ENCODE results near the gene TRAF2. TPM values are rescaled to one million over a fixed set of nuclear protein-coding genes. Genes with fewer than 3 reads are reported as not detected.
A peak's percentile ranks its signal among the peaks of the same experiment; 100 is the strongest.

TRAF2 gene
- total RNA-seq, 2 experiments from 2014 or later: 40.0 to 41.4 TPM

DNA sequence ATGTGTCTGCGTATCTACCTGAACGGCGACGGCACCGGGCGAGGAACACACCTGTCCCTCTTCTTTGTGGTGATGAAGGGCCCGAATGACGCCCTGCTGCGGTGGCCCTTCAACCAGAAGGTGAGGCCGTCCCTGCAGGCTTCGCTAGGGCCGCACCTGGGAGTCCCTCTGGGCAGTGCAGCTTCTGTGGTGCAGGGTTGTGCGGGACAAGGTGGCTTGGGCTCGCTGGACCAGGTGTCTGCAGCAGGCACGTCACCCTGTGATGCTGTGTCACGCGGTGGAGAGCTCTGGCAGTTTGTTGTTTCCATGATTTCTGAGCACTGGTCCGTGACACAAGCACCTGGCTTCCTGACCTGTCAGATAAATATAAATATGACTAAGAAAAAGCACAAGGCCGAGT is 37.6 kb downstream of the TRAF2 start:
- DNase-seq: no peak
- Mint-ChIP-seq H3K4me1 (ENCODE audit: low read depth) (peaks cover 5% of the 10 kb centered on the region), H3K36me3 (peaks cover 29% of the 10 kb centered on the region), H3K27ac (no peak overlapping the region), H3K4me3 (no peak overlapping the region), H3K27me3 (no peaks in the 10 kb centered on the region), H3K9me3 (no peaks in the 10 kb centered on the region)
- CTCF ChIA-PET: interaction anchor here (1.5 kb wide), 1 partner anchor 82 kb away, joined by 5 read pairs; the partner anchor contains the start of gene AJM1
- intact Hi-C loops (cut with micrococcal nuclease): no loop called here
- POLR2A ChIA-PET: no interaction called here

DNA sequence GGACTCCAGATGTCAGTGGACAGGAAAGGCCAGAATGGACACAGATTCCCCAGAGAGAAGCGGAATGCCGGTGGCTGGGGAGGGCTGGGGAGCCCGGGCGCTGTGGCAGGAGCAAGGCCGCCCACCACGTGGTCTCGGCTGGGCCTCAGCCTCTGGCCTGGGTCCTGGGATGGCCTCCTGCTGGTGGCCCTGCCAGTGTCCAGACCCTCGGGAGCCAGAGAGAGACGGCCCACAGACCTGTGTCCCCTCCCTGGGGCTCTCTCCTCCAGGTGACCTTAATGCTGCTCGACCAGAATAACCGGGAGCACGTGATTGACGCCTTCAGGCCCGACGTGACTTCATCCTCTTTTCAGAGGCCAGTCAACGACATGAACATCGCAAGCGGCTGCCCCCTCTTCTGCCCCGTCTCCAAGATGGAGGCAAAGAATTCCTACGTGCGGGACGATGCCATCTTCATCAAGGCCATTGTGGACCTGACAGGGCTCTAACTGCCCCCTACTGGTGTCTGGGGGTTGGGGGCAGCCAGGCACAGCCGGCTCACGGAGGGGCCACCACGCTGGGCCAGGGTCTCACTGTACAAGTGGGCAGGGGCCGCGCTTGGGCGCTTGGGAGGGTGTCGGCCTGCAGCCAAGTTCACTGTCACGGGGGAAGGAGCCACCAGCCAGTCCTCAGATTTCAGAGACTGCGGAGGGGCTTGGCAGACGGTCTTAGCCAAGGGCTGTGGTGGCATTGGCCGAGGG is 39.3 kb downstream of the TRAF2 start:
- no peaks in the 10 kb centered on the region for H3K9me3 Mint-ChIP-seq
- ChIA-PET POLR2A (no interaction called here), CTCF (interaction anchor here (1.0 to 1.5 kb wide), 3 partner anchors 83 to 103 kb away, joined by 3 to 5 read pairs (median 4); partner anchors contain the start of gene AJM1)
- H3K27ac Mint-ChIP-seq: no peak overlapping the region
- H3K27me3 Mint-ChIP-seq: no peaks in the 10 kb centered on the region
- intact Hi-C loops (cut with micrococcal nuclease): no loop called here
- peaks cover 24% of the 10 kb centered on the region for H3K36me3 Mint-ChIP-seq
- H3K4me1 Mint-ChIP-seq (ENCODE audit: low read depth): peaks cover 7% of the 10 kb centered on the region
- no peak for DNase-seq
- H3K4me3 Mint-ChIP-seq: no peak overlapping the region

DNA sequence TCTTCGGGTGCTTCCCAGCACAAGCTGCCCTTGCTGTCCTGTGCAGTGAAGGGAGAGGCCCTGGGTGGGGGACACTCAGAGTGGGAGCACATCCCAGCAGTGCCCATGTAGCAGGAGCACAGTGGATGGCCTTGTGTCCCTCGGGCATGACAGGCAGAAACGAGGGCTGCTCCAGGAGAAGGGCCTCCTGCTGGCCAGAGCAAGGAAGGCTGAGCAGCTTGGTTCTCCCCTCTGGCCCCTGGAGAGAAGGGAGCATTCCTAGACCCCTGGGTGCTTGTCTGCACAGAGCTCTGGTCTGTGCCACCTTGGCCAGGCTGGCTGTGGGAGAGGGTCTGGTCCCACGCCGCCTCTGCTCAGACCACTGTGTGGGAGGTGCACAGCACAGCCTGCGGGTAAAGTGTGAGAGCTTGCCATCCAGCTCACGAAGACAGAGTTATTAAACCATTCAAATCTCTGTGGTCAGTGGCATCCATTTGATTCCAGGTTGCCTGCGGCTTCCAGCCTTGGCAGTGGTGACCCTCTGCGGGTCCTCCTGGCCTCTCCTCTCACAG is 39.9 kb downstream of the TRAF2 start:
- Mint-ChIP-seq H3K36me3 (peaks cover 22% of the 10 kb centered on the region), H3K27ac (no peak overlapping the region), H3K27me3 (no peaks in the 10 kb centered on the region), H3K4me3 (no peak overlapping the region), H3K4me1 (ENCODE audit: low read depth) (peaks cover 8% of the 10 kb centered on the region), H3K9me3 (no peaks in the 10 kb centered on the region)
- ChIA-PET POLR2A (no interaction called here), CTCF (interaction anchor here (1.0 to 1.3 kb wide), 2 partner anchors 84 to 103 kb away, joined by 3 to 4 read pairs; partner anchors contain the start of gene AJM1)
- intact Hi-C loops (cut with micrococcal nuclease): no loop called here
- no peak for DNase-seq

DNA sequence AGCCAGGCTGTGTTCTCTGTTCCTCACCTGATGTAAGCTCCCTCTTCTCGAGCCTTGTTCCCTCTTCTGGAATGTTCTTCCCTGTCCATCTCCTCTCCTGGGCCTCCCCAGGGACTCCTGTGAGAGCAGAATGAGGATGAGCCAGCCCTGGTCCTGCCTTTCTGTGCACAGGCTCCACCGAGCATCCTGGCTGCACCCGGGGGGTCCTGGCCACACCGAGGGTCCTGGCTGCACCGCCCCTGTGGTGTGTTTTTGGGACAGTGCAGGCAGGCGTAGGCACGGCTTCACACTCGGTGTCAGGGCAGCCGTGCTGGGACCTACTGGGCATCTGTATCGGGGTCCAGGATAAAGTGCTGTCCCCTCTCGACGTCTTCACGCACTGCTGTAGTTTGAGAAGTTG is 40.4 kb downstream of the TRAF2 start:
- DNase-seq: no peak
- POLR2A ChIA-PET: interaction anchor here (0.6 kb wide), 1 partner anchor 465 kb away, joined by 3 read pairs; no protein-coding TSS in a partner anchor
- Mint-ChIP-seq H3K4me3 (no peak overlapping the region), H3K27me3 (no peaks in the 10 kb centered on the region), H3K27ac (no peak overlapping the region), H3K36me3 (peaks cover 23% of the 10 kb centered on the region), H3K4me1 (ENCODE audit: low read depth) (peaks cover 12% of the 10 kb centered on the region), H3K9me3 (no peaks in the 10 kb centered on the region)
- CTCF ChIA-PET: interaction anchor here (1.0 to 1.3 kb wide), 2 partner anchors 84 to 102 kb away, joined by 3 to 4 read pairs; partner anchors contain the start of gene AJM1
- intact Hi-C loops (cut with micrococcal nuclease): no loop called here

DNA sequence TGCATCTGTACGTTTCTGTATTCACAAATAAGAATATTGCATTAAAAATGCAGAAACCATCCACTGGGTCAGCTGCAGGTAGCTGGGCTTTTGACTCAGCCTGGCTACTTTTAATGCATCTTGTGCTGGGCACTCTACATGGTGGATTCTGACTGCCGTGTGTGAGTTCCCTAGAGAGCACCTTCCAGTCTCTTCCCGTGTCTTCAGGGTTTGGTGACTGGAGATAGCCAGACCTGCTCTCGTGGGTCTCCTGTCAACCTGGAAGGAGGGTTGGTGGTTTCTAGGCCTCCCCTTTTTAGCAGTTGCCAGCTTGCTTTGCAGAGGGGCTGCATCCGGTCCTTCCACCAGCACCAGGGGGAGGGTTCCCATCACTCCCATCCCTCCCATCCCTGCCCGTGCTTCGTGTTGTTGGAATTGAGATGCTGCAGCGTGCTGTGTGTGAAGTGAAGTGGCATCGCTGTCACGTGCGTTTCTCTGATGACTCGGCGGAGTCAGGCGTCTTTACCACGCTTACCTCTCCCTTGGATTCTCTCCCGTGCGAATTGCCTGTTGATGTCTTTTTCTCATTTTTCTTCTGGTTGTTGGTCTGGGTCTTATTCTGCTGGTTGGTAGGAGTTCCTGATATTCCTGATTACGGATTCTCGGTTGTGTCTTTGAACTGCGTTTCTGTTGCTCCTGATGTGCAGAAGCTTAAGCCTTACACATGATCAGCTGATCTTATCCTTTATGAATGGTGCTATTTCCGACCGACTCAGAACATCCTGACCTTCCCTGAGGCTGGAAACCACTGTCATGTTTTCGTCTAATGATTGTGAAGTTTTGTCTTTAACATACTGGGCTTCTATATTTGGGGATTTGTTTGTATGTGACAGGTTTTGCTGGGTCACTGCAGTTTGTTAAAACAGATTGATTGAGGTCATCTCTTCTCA is 41.3 kb downstream of the TRAF2 start:
- peaks cover 20% of the 10 kb centered on the region for H3K4me1 Mint-ChIP-seq (ENCODE audit: low read depth)
- POLR2A ChIA-PET: interaction anchor here (0.6 kb wide), 1 partner anchor 466 kb away, joined by 3 read pairs; no protein-coding TSS in a partner anchor
- H3K4me3 Mint-ChIP-seq: no peak overlapping the region
- peaks cover 18% of the 10 kb centered on the region for H3K36me3 Mint-ChIP-seq
- no peaks in the 10 kb centered on the region for H3K27me3 Mint-ChIP-seq
- DNase-seq: no peak
- intact Hi-C loops (cut with micrococcal nuclease): no loop called here
- peak overlapping the region; percentile 55 for H3K27ac Mint-ChIP-seq
- CTCF ChIA-PET: no interaction called here
- no peaks in the 10 kb centered on the region for H3K9me3 Mint-ChIP-seq

DNA sequence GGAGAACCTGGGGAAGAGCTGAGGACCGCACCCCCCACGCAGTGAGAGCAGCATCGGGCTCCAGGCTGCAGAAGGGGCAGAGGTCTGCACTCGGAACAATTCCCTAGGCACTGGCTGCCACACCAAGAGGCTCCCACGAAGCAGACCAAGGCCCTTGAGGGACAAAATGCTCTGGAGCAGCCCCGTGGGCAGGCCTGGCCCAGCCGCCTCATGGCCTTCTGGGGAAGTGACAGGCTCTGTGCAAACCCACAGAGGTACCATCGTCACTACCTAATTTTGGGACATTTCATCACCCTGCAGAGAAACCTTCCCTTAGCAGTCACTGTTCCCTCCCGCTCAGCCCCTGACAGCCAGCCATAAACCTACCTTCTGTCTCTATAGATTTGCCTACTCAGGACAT is 42.3 kb downstream of the TRAF2 start:
- ChIA-PET CTCF (no interaction called here), POLR2A (no interaction called here)
- no peak for DNase-seq
- no peak overlapping the region for H3K4me3 Mint-ChIP-seq
- peaks cover 27% of the 10 kb centered on the region for H3K4me1 Mint-ChIP-seq (ENCODE audit: low read depth)
- intact Hi-C loops (cut with micrococcal nuclease): no loop called here
- H3K27me3 Mint-ChIP-seq: no peaks in the 10 kb centered on the region
- peaks cover 19% of the 10 kb centered on the region for H3K36me3 Mint-ChIP-seq
- no peak overlapping the region for H3K27ac Mint-ChIP-seq
- H3K9me3 Mint-ChIP-seq: no peaks in the 10 kb centered on the region

DNA sequence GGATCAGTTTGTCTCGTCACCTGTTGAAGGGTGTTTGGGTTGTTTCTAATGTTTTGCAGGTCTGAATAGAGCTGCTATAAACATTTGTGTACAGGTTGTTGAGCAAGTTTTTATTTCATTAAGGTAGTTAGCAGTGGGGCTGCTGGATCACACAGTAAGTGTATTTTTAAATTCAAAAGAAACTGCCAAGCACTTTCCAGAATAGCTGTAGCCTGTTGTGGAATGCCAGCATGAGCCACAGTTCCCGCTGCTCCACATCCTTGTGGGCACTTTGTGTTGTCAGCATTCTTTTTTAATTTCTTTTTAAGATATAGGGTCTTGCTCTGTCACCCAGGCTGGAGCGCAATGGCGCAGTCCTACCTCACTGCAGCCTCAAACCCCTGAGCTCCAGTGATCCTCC is 43.7 kb downstream of the TRAF2 start:
- H3K27me3 Mint-ChIP-seq: no peaks in the 10 kb centered on the region
- intact Hi-C loops (cut with micrococcal nuclease): no loop called here
- POLR2A ChIA-PET: interaction anchor here (0.8 kb wide), 1 partner anchor 14 kb away, joined by 3 read pairs; no protein-coding TSS in a partner anchor
- H3K9me3 Mint-ChIP-seq: no peaks in the 10 kb centered on the region
- peak overlapping the region; percentile 51 for H3K27ac Mint-ChIP-seq
- CTCF ChIA-PET: interaction anchor here (0.6 to 0.7 kb wide), 3 partner anchors 82 to 902 kb away, joined by 3 to 4 read pairs (median 3); no protein-coding TSS in a partner anchor
- peaks cover 27% of the 10 kb centered on the region for H3K4me1 Mint-ChIP-seq (ENCODE audit: low read depth)
- DNase-seq: no peak
- no peak overlapping the region for H3K4me3 Mint-ChIP-seq
- H3K36me3 Mint-ChIP-seq: peaks cover 19% of the 10 kb centered on the region

DNA sequence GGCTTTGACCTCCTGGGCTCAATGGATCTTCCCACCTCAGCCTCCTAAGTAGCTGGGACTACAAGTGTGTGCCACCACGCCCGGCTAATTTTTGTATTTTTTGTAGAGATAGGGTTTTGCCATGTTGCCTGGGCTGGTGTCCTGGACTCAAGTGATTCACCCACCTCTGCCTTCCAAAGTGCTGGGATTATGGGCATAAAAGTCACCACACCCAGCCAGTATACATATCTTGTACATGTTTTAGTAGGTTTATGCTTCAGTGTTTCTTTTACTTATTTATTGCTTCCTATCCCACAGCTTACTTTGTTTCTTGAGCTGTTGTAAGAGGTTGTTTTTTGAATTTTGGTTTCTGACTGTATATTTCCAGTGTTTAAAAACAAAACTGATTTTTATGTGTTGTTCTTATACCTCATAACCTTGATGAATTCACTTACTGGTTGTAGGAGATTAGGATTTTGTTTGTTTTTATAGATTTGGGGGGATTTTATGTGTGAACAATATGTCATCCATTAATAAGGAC is 45.4 kb downstream of the TRAF2 start:
- ChIA-PET POLR2A (interaction anchor here (0.9 kb wide), 1 partner anchor 29 kb away, joined by 3 read pairs; no protein-coding TSS in a partner anchor), CTCF (interaction anchor here (0.9 to 1.7 kb wide), 3 partner anchors 13 to 104 kb away, joined by 3 to 7 read pairs (median 5); partner anchors contain the start of genes C8G and FBXW5)
- no peak for DNase-seq
- Mint-ChIP-seq H3K4me3 (no peak overlapping the region), H3K27ac (peak overlapping the region; percentile 73), H3K27me3 (no peaks in the 10 kb centered on the region), H3K4me1 (ENCODE audit: low read depth) (peaks cover 27% of the 10 kb centered on the region), H3K9me3 (no peaks in the 10 kb centered on the region), H3K36me3 (peaks cover 21% of the 10 kb centered on the region)
- intact Hi-C loops (cut with micrococcal nuclease): loop anchor here (2.0 kb wide), 1 partner anchor 29 kb away; no protein-coding TSS in a partner anchor

DNA sequence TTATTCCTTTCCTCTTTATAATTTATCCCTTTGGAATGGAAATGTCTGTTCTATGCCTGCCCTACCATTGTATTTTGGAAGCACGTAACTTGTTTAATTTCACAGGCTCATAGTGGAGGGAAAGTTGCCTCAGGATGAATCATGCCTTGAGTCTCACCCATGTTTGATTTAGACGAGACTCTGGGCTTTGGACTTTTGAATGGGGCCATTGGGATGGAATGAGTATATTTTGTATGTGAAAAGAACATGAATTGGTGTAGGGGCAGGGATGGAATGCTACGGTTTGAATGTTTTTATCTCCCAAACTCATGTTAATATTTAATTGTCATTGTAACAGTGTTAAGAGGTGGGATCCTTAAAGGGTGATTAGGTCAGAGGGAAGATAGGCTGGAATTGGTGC is 48.0 kb downstream of the TRAF2 start:
- Mint-ChIP-seq H3K36me3 (peaks cover 24% of the 10 kb centered on the region), H3K27ac (no peak overlapping the region), H3K4me1 (ENCODE audit: low read depth) (peaks cover 20% of the 10 kb centered on the region), H3K27me3 (no peaks in the 10 kb centered on the region), H3K4me3 (no peak overlapping the region), H3K9me3 (no peaks in the 10 kb centered on the region)
- CTCF ChIA-PET: no interaction called here
- intact Hi-C loops (cut with micrococcal nuclease): no loop called here
- DNase-seq: no peak
- POLR2A ChIA-PET: interaction anchor here (0.7 to 1.0 kb wide), 2 partner anchors 26 to 54 kb away, joined by 3 read pairs; no protein-coding TSS in a partner anchor

DNA sequence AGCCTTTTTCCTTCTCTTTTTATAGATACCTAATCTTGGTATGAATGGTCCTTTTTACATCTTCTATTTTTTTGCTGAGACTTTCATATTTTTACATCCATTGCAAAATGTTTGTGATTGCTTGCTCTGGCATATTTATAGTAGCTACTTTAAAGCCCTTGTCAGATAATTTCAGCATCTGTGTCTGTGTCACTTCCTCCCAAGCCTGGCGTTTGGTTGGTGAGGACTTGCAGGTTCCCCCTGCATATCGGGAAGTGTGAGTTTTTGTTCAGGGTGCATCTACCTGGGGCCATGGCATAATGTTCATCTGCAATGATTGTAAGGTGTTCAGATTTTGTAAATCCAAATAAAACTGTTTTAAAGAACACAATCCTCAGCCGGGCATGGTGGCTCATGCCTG is 49.3 kb downstream of the TRAF2 start:
- intact Hi-C loops (cut with micrococcal nuclease): no loop called here
- CTCF ChIA-PET: no interaction called here
- H3K4me3 Mint-ChIP-seq: no peak overlapping the region
- H3K4me1 Mint-ChIP-seq (ENCODE audit: low read depth): peaks cover 20% of the 10 kb centered on the region
- H3K36me3 Mint-ChIP-seq: peaks cover 24% of the 10 kb centered on the region
- POLR2A ChIA-PET: no interaction called here
- no peak for DNase-seq
- H3K27ac Mint-ChIP-seq: no peak overlapping the region
- no peaks in the 10 kb centered on the region for H3K27me3 Mint-ChIP-seq
- H3K9me3 Mint-ChIP-seq: no peaks in the 10 kb centered on the region

DNA sequence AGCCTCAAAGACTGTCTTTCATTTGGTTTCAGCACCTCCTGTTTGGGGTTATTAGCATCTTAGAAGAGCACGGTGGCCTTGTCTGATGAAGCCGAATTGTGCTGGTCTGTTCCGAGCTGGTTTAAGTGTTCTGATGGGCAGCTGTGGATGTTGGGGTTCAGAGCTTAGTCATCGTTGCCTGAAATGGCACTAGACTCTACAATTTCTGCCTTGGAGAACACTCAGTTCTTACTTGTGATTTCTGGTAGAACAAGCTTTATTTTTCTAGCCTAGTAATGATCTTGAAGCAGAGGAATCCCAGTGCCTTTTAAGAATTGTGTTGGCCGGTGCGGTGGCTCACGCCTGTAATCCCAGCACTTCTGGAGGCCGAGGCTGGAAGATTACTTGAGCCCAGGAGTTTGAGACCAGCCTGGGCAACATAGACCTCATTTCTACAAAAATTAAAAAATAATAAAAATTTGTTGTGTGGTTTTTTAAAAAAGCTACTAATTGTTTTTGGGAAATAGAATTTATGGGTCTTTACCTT is 50.4 kb downstream of the TRAF2 start:
- POLR2A ChIA-PET: no interaction called here
- Mint-ChIP-seq H3K27me3 (no peaks in the 10 kb centered on the region), H3K36me3 (peaks cover 30% of the 10 kb centered on the region)

More for the DNA sequence above, 50.4 kb downstream of the TRAF2 start:
- intact Hi-C loops (cut with micrococcal nuclease): no loop called here
- Mint-ChIP-seq H3K4me1 (ENCODE audit: low read depth) (peaks cover 16% of the 10 kb centered on the region), H3K9me3 (no peaks in the 10 kb centered on the region), H3K4me3 (no peak overlapping the region), H3K27ac (no peak overlapping the region)
- no peak for DNase-seq
- CTCF ChIA-PET: interaction anchor here (1.8 kb wide), 1 partner anchor 94 kb away, joined by 7 read pairs; the partner anchor contains the start of gene AJM1

All from activated CD4-positive, alpha-beta memory T cell treated with anti-CD3 and anti-CD28 coated beads for 36 hours (primary cell).